Epithelial cell of esophagus (primary cell): ENCODE data around the gene FKBP5.

Source experiments
- DNase-seq: peaks from one replicate; pipeline ENCODE4 v3.0.0; 2010; ENCODE audit warnings: low read depth
- H3K4me3 ChIP-seq: 2 replicates; pipeline ENCODE4 v1.5.1; 2011; ENCODE audit warnings: mild to moderate bottlenecking, low read length, control low read depth
- TF ChIP-seq, protein P1 (sequence below): IDR thresholded peaks from 2 replicates; pipeline ENCODE4 v1.5.1; 2011; ENCODE audit warnings: low read depth, mild to moderate bottlenecking, low read length, control low read depth, inconsistent platforms; ENCODE audit not compliant: insufficient read depth; ENCODE audit errors: missing control alignments

FKBP5 gene

DNA sequence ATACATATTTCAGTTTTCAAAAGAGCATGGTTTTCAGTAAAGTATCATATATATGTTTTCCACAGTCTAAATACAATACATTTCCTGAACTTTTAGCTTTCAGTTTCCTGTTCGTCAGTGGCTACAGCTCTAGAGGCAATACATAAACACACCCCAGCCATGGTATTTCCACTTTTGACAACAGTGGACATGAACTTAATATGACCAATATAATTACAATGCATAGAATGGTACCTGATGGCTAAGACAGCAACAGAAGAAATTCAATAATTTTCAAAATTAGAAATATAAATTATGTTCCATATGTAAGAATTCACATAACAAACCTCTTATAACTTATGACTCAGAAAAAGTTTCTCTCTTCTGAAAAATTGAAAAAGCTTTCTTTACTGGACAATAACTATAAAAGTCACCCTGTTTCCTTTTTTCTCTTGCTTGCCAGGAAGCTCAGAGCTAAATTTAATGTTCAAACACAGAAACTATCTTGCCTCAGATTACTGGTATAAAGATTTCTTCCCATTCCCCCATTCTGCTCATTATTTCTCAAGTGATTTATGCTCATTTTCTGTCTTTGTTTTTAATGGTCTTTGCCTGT is 19.2 kb downstream of the FKBP5 start:
- H3K4me3 ChIP-seq = no peak overlapping the region

DNA sequence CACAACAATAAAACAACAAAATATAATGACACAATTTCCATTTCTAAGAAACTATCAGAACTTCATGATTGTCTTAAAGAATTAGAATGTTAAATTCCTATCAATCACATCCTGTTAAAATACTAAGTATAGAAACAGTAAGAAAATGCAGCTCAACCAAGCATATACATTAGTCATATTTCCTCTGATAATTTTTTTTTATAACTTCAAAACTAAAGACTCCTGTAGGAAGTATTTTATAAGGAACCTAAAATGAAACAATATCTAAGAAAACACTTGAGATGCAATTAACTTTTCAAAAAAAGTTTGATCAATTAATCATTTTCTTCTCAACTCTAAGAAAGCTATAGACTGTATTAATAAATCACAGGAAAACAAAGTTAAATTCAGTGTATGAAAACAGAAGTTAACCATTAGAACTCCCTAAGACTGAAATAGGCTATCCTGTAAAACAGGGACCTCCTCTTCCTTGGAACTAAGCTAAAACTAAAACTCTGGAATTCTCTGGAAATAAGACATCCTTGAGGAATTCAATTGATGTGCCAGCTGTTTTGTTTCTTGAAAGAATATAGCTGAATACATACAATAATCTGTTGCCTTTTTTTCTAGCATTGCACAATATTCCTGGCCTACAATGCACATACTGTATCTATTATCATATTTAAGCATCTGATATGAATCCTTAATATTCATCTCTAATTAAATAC is 19.8 kb downstream of the FKBP5 start:
- no peak overlapping the region for H3K4me3 ChIP-seq
- DNase-seq = no peak
- TF ChIP-seq, protein P1, sequence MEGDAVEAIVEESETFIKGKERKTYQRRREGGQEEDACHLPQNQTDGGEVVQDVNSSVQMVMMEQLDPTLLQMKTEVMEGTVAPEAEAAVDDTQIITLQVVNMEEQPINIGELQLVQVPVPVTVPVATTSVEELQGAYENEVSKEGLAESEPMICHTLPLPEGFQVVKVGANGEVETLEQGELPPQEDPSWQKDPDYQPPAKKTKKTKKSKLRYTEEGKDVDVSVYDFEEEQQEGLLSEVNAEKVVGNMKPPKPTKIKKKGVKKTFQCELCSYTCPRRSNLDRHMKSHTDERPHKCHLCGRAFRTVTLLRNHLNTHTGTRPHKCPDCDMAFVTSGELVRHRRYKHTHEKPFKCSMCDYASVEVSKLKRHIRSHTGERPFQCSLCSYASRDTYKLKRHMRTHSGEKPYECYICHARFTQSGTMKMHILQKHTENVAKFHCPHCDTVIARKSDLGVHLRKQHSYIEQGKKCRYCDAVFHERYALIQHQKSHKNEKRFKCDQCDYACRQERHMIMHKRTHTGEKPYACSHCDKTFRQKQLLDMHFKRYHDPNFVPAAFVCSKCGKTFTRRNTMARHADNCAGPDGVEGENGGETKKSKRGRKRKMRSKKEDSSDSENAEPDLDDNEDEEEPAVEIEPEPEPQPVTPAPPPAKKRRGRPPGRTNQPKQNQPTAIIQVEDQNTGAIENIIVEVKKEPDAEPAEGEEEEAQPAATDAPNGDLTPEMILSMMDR = no peak

More for the DNA sequence above, 19.2 kb downstream of the FKBP5 start:
- no peak for DNase-seq
- TF ChIP-seq, protein P1 = no peak

DNA sequence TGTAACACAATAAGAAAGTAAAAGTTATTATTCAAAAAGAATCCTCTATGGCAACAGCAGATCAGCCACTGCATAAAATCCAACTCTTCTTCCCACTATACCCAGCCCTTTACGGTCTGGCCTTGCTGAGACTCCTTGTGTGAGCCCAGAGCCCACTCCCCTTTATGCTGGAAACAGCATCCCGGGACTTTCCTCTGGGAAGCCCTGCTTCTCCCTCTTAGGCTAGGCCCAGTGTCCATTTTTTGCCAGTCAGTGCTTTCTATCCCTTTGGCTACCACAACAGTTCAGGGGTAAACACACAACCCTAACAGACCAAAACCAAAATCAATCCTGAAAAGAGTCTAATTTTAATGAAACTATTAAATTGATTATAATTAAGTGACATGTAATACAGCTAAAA is 20.6 kb downstream of the FKBP5 start:
- H3K4me3 ChIP-seq = no peak overlapping the region
- DNase-seq = no peak
- TF ChIP-seq, protein P1 = no peak

DNA sequence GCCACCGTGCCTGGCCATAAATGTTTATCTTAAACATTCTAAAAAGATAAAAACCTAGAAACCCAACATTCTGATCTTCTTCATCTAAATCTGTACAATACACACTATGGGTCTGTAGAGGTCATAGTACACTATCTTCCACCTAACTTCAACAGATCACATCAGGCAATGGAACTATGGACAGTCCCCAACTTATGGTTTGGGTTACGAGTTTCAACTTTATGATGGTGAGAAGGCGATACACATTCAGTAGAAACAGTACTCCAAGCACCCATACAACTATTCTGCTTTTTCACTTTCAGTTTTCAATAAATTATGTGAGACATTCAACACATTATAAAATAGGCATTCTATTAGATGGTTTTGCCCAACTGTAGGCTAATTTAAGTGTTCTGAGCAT is 23.1 kb downstream of the FKBP5 start:
- H3K4me3 ChIP-seq = no peak overlapping the region
- DNase-seq = no peak
- TF ChIP-seq, protein P1 = no peak

DNA sequence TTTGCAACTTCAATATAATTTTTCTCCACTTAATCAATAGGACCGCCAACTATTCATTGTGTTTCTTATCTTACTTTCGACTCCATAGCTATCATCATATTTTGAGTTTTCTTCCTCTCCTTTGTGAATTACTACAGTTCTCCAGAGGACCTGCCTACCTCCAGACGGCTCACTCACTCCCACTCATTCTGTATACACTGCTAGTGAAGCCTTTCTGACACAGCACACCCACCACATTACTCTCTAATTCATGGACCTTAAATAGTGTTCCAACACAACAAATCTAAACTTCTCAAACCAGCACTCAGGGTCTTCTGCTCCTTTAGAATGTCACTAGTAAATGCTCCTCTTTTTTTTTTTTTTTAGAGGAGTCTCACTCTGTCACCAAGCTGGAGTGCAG is 23.8 kb downstream of the FKBP5 start:
- no peak overlapping the region for H3K4me3 ChIP-seq
- TF ChIP-seq, protein P1 = no peak
- DNase-seq = peak; percentile 17

DNA sequence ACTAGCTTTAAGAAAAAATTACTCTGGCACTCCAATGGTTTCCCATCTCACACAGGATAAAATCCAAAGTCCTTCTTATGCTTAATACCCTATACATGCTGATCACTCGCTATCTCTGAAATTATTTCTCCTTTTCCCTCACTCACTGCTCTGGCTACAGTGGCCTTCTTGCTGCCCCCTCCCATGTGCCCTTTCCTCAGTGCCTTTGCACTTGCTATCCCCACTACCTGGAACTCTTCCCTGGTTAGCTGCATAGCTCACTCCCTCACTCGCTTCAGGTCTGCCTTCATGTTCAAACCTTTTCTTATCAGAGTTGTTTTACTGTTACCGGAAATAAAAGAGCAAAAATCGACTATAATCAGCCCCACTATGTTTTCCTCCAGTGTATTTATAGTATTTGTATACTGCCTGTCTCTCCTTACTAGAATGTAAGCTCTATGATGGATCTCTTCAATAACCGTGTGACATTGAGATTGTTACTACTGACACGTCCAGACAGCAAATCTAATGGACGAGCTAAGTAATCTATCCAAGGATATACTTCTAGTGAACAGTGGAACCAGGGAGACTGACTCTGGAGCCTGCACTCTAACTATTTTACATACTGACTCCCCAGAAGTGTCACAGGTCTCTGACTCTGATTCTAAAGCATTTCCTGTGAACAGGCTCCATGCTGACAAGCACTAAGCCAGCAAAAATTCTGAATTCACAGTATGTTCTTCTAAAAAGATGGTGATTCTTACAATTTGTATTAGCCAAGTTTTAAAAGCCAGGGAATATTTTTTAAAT is 25.1 kb downstream of the FKBP5 start:
- H3K4me3 ChIP-seq = no peak overlapping the region
- DNase-seq = peak; percentile 56
- TF ChIP-seq, protein P1 = no peak

DNA sequence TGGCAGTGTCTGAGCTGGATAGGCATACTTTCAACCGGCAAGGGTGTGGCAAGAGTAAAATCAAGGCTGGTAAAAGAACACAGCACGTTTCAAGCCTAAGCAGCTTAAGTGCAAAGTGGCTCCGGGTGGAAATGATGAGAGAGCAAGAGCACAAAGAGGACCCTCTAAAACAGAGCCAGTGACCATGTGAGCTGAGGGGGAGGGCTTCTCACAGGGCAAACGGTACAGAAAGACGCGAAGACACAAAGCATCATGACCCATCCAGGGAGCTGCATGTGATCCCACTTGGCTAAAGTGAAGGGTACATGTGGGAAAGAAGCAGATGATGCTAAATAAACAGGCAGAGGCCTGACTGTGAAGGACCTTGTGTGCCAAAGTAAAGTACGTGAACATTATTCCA is 25.7 kb downstream of the FKBP5 start:
- no peak for DNase-seq
- H3K4me3 ChIP-seq = no peak overlapping the region

More for the DNA sequence above, 25.7 kb downstream of the FKBP5 start:
- TF ChIP-seq, protein P1 = no peak
